Panc1 (cell line): Measurements from ENCODE around the gene GLS. TPM values are rescaled to one million over a fixed set of nuclear protein-coding genes. Genes with fewer than 3 reads are reported as not detected.

ENCODE experiments used
- ATAC-seq: fragments of 200-7000 bp; cut with Tn5 transposase; 2 replicates; pipeline ENCODE4 v1.9.1; 2020; ENCODE audit warnings: mild to moderate bottlenecking, moderate library complexity
- BruUV-seq: library from RNA; stranded (reverse); fragments of 400-500 nt; replicated peaks from 2 replicates; lab custom pipeline; 2021; lab: Mats Ljungman, UMichigan
- CTCF ChIA-PET: fragments of 300-600 bp; sonication (Branson Sonifier 250); formaldehyde crosslinking; loops from one replicate; lab custom pipeline; 2022; ENCODE audit warnings: antibody characterized with exemption; lab: Charles Lee
- POLR2A ChIA-PET: fragments of 300-600 bp; sonication (Branson Sonifier 250); formaldehyde crosslinking; loops from one replicate; lab custom pipeline; 2022; ENCODE audit warnings: antibody characterized with exemption; lab: Charles Lee
- DNase-seq: peaks from one replicate; pipeline ENCODE4 v3.0.0-alpha.2; 2010; ENCODE audit warnings: low read depth, low spot score
- H3K27ac ChIP-seq: 2 replicates; pipeline ENCODE4 v1.5.1; 2011; ENCODE audit warnings: mild to moderate bottlenecking, low read length, inconsistent platforms
- H3K27me3 ChIP-seq: fragments of 200-500 bp; sonication (Bioruptor generic); 2 replicates; pipeline ENCODE4 v1.6.0; 2014; ENCODE audit warnings: low read length, inconsistent platforms; ENCODE audit not compliant: control insufficient read depth, insufficient read depth
- H3K36me3 ChIP-seq: fragments of 200-500 bp; sonication (Bioruptor generic); 2 replicates; pipeline ENCODE4 v1.5.1; 2014; ENCODE audit warnings: inconsistent platforms, mild to moderate bottlenecking, low read length, moderate library complexity; ENCODE audit not compliant: control insufficient read depth, insufficient read depth
- H3K4me1 ChIP-seq: 2 replicates; pipeline ENCODE4 v1.5.1; 2011; ENCODE audit warnings: inconsistent platforms, mild to moderate bottlenecking, low read length, moderate library complexity; ENCODE audit not compliant: control insufficient read depth, insufficient read depth
- H3K4me3 ChIP-seq, 2 experiments: 2 replicates each; pipeline ENCODE4 v1.5.1; 2011 to 2012; ENCODE audit warnings: low read depth in 2 of 2, low read length in 2 of 2, mild to moderate bottlenecking in 2 of 2, inconsistent platforms in 1 of 2, moderate library complexity in 1 of 2
- H3K9me3 ChIP-seq: fragments of 200-500 bp; sonication (Bioruptor generic); 2 replicates; pipeline ENCODE4 v1.5.1; 2014; ENCODE audit warnings: low read depth, mild to moderate bottlenecking, inconsistent platforms, low read length, moderate library complexity; ENCODE audit not compliant: control insufficient read depth, insufficient read depth
- CTCF ChIP-seq: fragments of 450-650 bp; IDR thresholded peaks from 2 replicates; pipeline ENCODE4 v1.5.1; 2017; ENCODE audit warnings: mild to moderate bottlenecking
- POLR2AphosphoS5 ChIP-seq: IDR thresholded peaks from 2 replicates; pipeline ENCODE4 v1.6.1; 2012; ENCODE audit warnings: mild to moderate bottlenecking, low read depth, low read length, moderate library complexity
- REST ChIP-seq, 2 experiments: IDR thresholded peaks; 2 replicates each; pipeline ENCODE4 v1.6.1; 2011 to 2012; ENCODE audit warnings: low read depth in 2 of 2, control low read depth in 1 of 2, low read length in 1 of 2, mild to moderate bottlenecking in 1 of 2, moderate library complexity in 1 of 2; ENCODE audit not compliant: insufficient read depth in 1 of 2
- SIN3A ChIP-seq: IDR thresholded peaks from 2 replicates; pipeline ENCODE4 v1.6.1; 2012; ENCODE audit warnings: low read depth, mild to moderate bottlenecking, low read length, moderate library complexity, borderline replicate concordance; ENCODE audit not compliant: insufficient read depth
- TCF7L2 ChIP-seq: IDR thresholded peaks from 2 replicates; pipeline ENCODE4 v1.6.1; 2011; ENCODE audit warnings: mild to moderate bottlenecking, low read depth, low read length, inconsistent platforms
- in situ Hi-C: cut with HindIII; loops from 2 replicates; pipeline ENCODE4 v1.10.0; 2016; ENCODE audit warnings: low sequenced_read_pairs, low pct_unique_long_range_greater_than_20kb
- intact Hi-C: fragments of 100-400 bp; cut with micrococcal nuclease; formaldehyde crosslinking; loops from one replicate; pipeline ENCODE4 v1.10.0; 2022; ENCODE audit not compliant: unreplicated experiment
- total RNA-seq: library from RNA; stranded (reverse); gene quantifications from one replicate; pipeline ENCODE4 v1.2.1, GENCODE V29; 2021; ENCODE audit not compliant: unreplicated experiment

GLS gene
- total RNA-seq, 1 experiment from 2014 or later, result 93.9 TPM

DNA sequence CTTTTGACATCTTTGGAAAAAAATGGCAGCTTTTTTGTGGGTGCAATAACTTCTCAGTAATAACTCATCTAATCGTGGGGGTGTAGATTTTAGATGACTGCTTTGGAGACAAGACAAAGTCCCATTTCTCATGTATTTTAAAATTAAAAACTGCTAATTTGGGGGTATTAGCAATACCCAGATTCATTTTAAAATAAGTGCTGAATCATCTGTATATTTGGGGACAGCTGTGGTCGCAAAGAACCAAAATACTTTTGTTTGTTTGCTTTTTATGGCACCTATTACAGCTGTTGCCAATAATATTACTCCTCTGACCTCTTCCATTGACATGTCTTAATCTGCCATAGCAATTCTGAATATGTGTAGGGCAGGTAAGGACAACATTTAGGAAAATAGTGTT is 87.9 kb downstream of the GLS start:
- TF ChIP-seq CTCF (no peak), REST (IDR thresholded peaks at IDR 0.05; ENCODE audit: insufficient read depth in 1 of 2, low read depth in 2 of 2, low read length in 1 of 2) (no peak), TCF7L2 (no peak)
- H3K4me1 ChIP-seq, result no peaks in the 10 kb centered on the region
- H3K27ac ChIP-seq, result no peak overlapping the region
- no TSS peak for BruUV-seq
- intact Hi-C loops, result loop anchor here (10.0 kb wide), 1 partner anchor 184 kb away; no protein-coding TSS in a partner anchor
- CTCF ChIA-PET, result no interaction called here
- in situ Hi-C loops, result no loop called here
- no peaks in the 10 kb centered on the region for H3K9me3 ChIP-seq
- POLR2A ChIA-PET, result no interaction called here
- H3K36me3 ChIP-seq, result peaks cover 57% of the 10 kb centered on the region
- no peak for ATAC-seq
- DNase-seq, result no peak
- H3K27me3 ChIP-seq, result no peaks in the 10 kb centered on the region
- H3K4me3 ChIP-seq, result no peak overlapping the region

GRCh38 chr2:190970160-190970559 is 89.5 kb downstream of the GLS start:
- Histone ChIP-seq H3K4me3 (no peak overlapping the region), H3K27ac (no peak overlapping the region), H3K4me1 (no peaks in the 10 kb centered on the region), H3K36me3 (peaks cover 58% of the 10 kb centered on the region), H3K27me3 (no peaks in the 10 kb centered on the region), H3K9me3 (no peaks in the 10 kb centered on the region)
- POLR2A ChIA-PET, result no interaction called here
- BruUV-seq, result no TSS peak
- DNase-seq (no peak), ATAC-seq (no peak)
- CTCF ChIA-PET, result no interaction called here
- TF ChIP-seq POLR2AphosphoS5 (no peak), TCF7L2 (no peak), SIN3A (no peak), CTCF (no peak), REST (IDR thresholded peaks at IDR 0.05; ENCODE audit: insufficient read depth in 1 of 2, low read depth in 2 of 2, low read length in 1 of 2) (no peak)
- in situ Hi-C loops, result no loop called here
- intact Hi-C loops, result no loop called here
